ENCODE results near the gene TRIM44. TPM values are rescaled to one million over a fixed set of nuclear protein-coding genes. Genes with fewer than 3 reads are reported as not detected.

Gene TRIM44
- total RNA-seq, 6 experiments from 2014 or later: 13.9 to 37.1 (median 31.9) TPM

GRCh38 chr11:35862666-35863065, 200.1 kb downstream of the TRIM44 start:
- Histone ChIP-seq H3K4me1 (no peaks in the 10 kb centered on the region), H3K27me3 (no peaks in the 10 kb centered on the region), H3K4me3 (no peak overlapping the region), H3K9me3 (no peaks in the 10 kb centered on the region), H3K36me3 (no peaks in the 10 kb centered on the region), H3K27ac (no peak overlapping the region)
- intact Hi-C loops (cut with DNase I): no loop called here
- 43% methylated on average over 2 of the region's 3 CpGs for WGBS (ENCODE audit: insufficient coverage, low coverage, low lambda C conversion rate, missing lambda C conversion rate)
- ATAC-seq (no peak), DNase-seq (no peak)
- TF ChIP-seq, protein P1, sequence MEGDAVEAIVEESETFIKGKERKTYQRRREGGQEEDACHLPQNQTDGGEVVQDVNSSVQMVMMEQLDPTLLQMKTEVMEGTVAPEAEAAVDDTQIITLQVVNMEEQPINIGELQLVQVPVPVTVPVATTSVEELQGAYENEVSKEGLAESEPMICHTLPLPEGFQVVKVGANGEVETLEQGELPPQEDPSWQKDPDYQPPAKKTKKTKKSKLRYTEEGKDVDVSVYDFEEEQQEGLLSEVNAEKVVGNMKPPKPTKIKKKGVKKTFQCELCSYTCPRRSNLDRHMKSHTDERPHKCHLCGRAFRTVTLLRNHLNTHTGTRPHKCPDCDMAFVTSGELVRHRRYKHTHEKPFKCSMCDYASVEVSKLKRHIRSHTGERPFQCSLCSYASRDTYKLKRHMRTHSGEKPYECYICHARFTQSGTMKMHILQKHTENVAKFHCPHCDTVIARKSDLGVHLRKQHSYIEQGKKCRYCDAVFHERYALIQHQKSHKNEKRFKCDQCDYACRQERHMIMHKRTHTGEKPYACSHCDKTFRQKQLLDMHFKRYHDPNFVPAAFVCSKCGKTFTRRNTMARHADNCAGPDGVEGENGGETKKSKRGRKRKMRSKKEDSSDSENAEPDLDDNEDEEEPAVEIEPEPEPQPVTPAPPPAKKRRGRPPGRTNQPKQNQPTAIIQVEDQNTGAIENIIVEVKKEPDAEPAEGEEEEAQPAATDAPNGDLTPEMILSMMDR (IDR thresholded peaks at IDR 0.05): no peak
- TF ChIP-seq POLR2A (IDR thresholded peaks at IDR 0.05): no peak

- 89% methylated on average over 2 of the region's 2 CpGs for WGBS (ENCODE audit: insufficient coverage, low coverage, low lambda C conversion rate, missing lambda C conversion rate)
- Histone ChIP-seq H3K27ac (no peak overlapping the region), H3K36me3 (no peaks in the 10 kb centered on the region), H3K27me3 (no peaks in the 10 kb centered on the region), H3K9me3 (peaks cover 0 to 5% (median 0%) of the 10 kb centered on the region in 4 donors), H3K4me1 (no peaks in the 10 kb centered on the region), H3K4me3 (no peak overlapping the region)
- ATAC-seq (no peak), DNase-seq (no peak)
- intact Hi-C loops (cut with DNase I): no loop called here
- no peak for TF ChIP-seq POLR2A (IDR thresholded peaks at IDR 0.05)
- TF ChIP-seq, protein P1 (IDR thresholded peaks at IDR 0.05): no peak
Observed at GRCh38 chr11:35864131-35864530, 201.6 kb downstream of the TRIM44 start.

DNA sequence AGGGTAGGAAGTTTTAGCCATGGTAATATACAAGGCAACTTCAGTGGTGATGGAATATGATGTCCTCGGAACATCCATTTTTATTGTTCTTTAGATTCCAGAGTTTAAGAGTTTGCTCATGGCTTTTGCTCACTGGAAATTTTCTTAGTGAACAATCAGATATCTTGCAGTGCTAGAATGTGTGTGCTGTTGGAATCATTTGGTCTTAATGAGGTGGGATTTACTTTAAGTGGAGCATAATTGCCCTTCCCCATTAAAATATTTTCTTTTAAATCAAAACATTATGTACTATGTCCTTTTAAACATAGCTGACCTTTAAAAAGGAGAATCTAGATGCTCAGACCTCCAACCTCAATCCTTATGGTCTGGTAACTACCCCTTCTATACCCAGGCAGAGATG, 204.0 kb downstream of the TRIM44 start:
- Histone ChIP-seq H3K36me3 (no peaks in the 10 kb centered on the region), H3K4me1 (no peaks in the 10 kb centered on the region), H3K4me3 (no peak overlapping the region), H3K9me3 (peaks cover 0 to 5% (median 0%) of the 10 kb centered on the region in 4 donors), H3K27ac (no peak overlapping the region), H3K27me3 (no peaks in the 10 kb centered on the region)
- WGBS (ENCODE audit: insufficient coverage, low coverage, low lambda C conversion rate, missing lambda C conversion rate): 80% methylated on average over 1 of the region's 1 CpG
- no peak for ATAC-seq
- DNase-seq: no peak
- TF ChIP-seq, protein P1 (IDR thresholded peaks at IDR 0.05): no peak
- TF ChIP-seq POLR2A (IDR thresholded peaks at IDR 0.05): no peak
- intact Hi-C loops (cut with DNase I): no loop called here

Other genes with a start within 250 kb of the TRIM44 start
- 10 to 100 TPM in 4 of 6 experiments, 1 to 10 TPM in 2; 7.6 to 87.4 (median 13.3) TPM for gene SLC1A2, start 243.2 kb upstream of the TRIM44 start, total RNA-seq
- gene PAMR1, start 137.2 kb upstream of the TRIM44 start, total RNA-seq: 1 to 10 TPM; 2.0 to 4.2 (median 2.8) TPM
- gene FJX1, start 44.3 kb upstream of the TRIM44 start, total RNA-seq: 1 to 10 TPM in 5 of 6 experiments, under 1 TPM in 1; 0.79 to 4.2 (median 1.3) TPM

Data from right lobe of liver (tissue), 6 donors.